ENCODE measurements around the gene CNN3. TPM values are rescaled to one million over a fixed set of nuclear protein-coding genes. Genes with fewer than 3 reads are reported as not detected.

Gene CNN3
- total and polyA plus RNA-seq, 2 of the 4 experiments (the other 2 are of a cell fraction): 249 to 552 TPM

- Histone ChIP-seq H4K91ac (ENCODE audit: insufficient read depth, low read depth, low read length) (no peak overlapping the region), H3K79me1 (ENCODE audit: low read depth in 1 of 2, low read length in 2 of 2) (peaks cover 0 to 7% of the 10 kb centered on the region in 2 experiments; a peak in 1 of 4 replicates), H4K20me1 (ENCODE audit: insufficient read depth, low read length) (no peaks in the 10 kb centered on the region), H2BK20ac (ENCODE audit: low read depth, low read length) (no peak overlapping the region), H3K27ac (ENCODE audit: insufficient read depth, low read length) (no peak overlapping the region), H3K4me1 (ENCODE audit: control insufficient read depth, insufficient read depth, low read length) (peaks cover 8% of the 10 kb centered on the region), H3K36me3 (ENCODE audit: control insufficient read depth, insufficient read depth, low read length) (no peaks in the 10 kb centered on the region), H4K8ac (ENCODE audit: low read depth in 2 of 2, low read length in 2 of 2) (no peak overlapping the region), H2AK5ac (ENCODE audit: low read depth, low read length) (no peak overlapping the region; the same call in 1 of the 2 replicates), H3K18ac (ENCODE audit: low read depth, low read length) (no peak overlapping the region), H2AK9ac (replicated peaks; ENCODE audit: low read depth, low read length, poor library complexity) (no peak overlapping the region), H2BK120ac (ENCODE audit: low read depth, low read length) (no peak overlapping the region), H3K9ac (ENCODE audit: low read depth, low read length) (no peak overlapping the region), H2AFZ (replicated peaks; ENCODE audit: low read length, poor library complexity) (no peak overlapping the region), H4K5ac (ENCODE audit: low read depth, low read length) (no peak overlapping the region), H3K9me3 (ENCODE audit: control insufficient read depth, insufficient read depth, low read length) (peaks cover 1% of the 10 kb centered on the region; the same call in 1 of the 2 replicates), H2BK15ac (ENCODE audit: low read depth, low read length) (no peak overlapping the region), H2BK5ac (ENCODE audit: low read depth, low read length, poor library complexity, severe bottlenecking) (no peak overlapping the region), H3K56ac (ENCODE audit: extremely low read depth, insufficient read depth, low read length) (no peak overlapping the region), H3K4me3 (ENCODE audit: insufficient read depth, low read depth, low read length) (no peak overlapping the region), H3K27me3 (ENCODE audit: control insufficient read depth, insufficient read depth, low read length) (no peaks in the 10 kb centered on the region; the same call in 1 of the 2 replicates), H3K14ac (replicated peaks; ENCODE audit: low read depth, low read length) (no peak overlapping the region), H3K4me2 (ENCODE audit: low read depth, low read length) (no peak overlapping the region), H3K23ac (ENCODE audit: low read depth, low read length) (no peak overlapping the region), H3K9me1 (ENCODE audit: insufficient read depth, low read length) (peaks cover 7% of the 10 kb centered on the region), H3K4ac (ENCODE audit: low read depth, low read length) (no peak overlapping the region)
- intact Hi-C loops (cut with micrococcal nuclease): no loop called here
- in situ Hi-C loops (cut with MboI; ENCODE audit: low sequenced_read_pairs): no loop called here
- dilution Hi-C loops (cut with HindIII; ENCODE audit: low sequenced_read_pairs, unreplicated experiment): no loop called here
- DNase-seq (no peak), ATAC-seq (ENCODE audit: low read depth) (no peak)
- no peak for TF ChIP-seq RFX5 (IDR thresholded peaks at IDR 0.05; ENCODE audit: low read depth, low read length)
- TF ChIP-seq SMC3 (IDR thresholded peaks at IDR 0.05; ENCODE audit: low read depth, low read length): no peak
- no peak for TF ChIP-seq FOS (IDR thresholded peaks at IDR 0.05; ENCODE audit: low read depth, low read length)
- TF ChIP-seq RCOR1 (IDR thresholded peaks at IDR 0.05; ENCODE audit: insufficient replicate concordance, low read length): no peak
- no peak for TF ChIP-seq BHLHE40 (IDR thresholded peaks at IDR 0.05; ENCODE audit: low read depth, low read length)
- TF ChIP-seq CTCF (conservative IDR thresholded peaks at IDR 0.05; ENCODE audit: low read depth, low read length): no peak
- no peak for TF ChIP-seq NFE2L2 (IDR thresholded peaks at IDR 0.05; ENCODE audit: low read depth, low read length)
- TF ChIP-seq CEBPB (IDR thresholded peaks at IDR 0.05; ENCODE audit: low read depth, low read length): no peak
- POLR2A ChIA-PET (ENCODE audit: unreplicated experiment): no interaction called here
- BruUV-seq (replicated peaks): no TSS peak
- WGBS, 2 experiments (ENCODE audit: extremely low coverage in 2 of 2, insufficient read length in 1 of 2): 88% methylated on average over 3 of the region's 3 CpGs; no CpG with 5 or more reads in 1 of the 2 experiments
- CTCF ChIA-PET: interaction anchor here (1.2 kb wide), 1 partner anchor 86 kb away, joined by 9 read pairs; no protein-coding TSS in a partner anchor
Measured at GRCh38 chr1:94940738-94941137, 13.8 kb upstream of the CNN3 start.

Data from IMR-90 (cell line).